G401.6 (cell line): ENCODE data around the gene TAMM41.
"Not testable (repeated sequence)": the region's sequence is repeated elsewhere in the genome, so short reads cannot be mapped to it uniquely, and the experiment has no call there.

ENCODE experiments used
- FAIRE-seq: peaks from 2 replicates; lab custom pipeline; 2012; peaks lifted over from hg19 to GRCh38; lab: Jason Lieb, UNC

Gene TAMM41

GRCh38 chr3:11764931-11765363 lies 81.7 kb downstream of the TAMM41 start:
- FAIRE-seq: no peak

DNA sequence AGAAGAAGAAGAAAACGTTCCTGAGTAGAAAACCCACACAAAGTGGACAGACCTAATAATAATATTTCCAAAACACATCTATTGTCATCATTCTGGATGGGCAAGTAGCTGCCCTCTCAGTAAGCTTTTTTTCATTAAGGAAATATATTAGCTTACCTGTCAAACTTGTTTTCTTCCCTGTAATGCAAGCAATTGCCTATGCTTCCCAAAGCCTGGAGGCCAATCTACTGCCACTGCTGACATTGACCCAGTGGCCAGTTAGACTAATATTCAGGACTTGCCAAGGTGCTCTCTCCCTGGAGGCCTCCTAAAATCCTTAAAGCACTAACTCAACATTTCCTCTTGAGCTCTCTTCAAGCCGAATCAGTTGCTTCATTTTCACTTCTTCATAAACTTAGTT lies 86.7 kb downstream of the TAMM41 start:
- no peak for FAIRE-seq

DNA sequence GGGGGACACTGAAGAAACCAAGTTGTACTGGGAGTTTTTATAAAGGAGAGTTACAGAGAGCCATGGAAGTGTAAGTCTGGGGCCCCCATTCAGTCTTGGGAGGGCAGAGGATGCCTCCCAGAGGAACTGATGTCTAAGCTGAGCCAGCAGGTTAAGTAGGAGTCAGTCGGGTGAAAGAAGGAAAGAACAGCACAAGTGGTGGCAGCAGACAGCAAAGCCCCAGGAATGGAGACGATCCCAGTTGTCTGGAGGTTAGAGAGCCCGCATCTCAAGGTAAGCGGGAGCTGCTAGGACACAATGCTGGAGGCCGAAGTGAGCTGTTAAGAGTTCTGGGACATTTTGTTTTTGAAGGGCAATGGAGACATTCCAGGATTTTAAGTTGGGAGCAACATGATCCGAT lies 88.8 kb downstream of the TAMM41 start:
- no peak for FAIRE-seq

GRCh38 chr3:11757441-11757875 lies 89.2 kb downstream of the TAMM41 start:
- no peak for FAIRE-seq

GRCh38 chr3:11755276-11755675 lies 91.4 kb downstream of the TAMM41 start:
- FAIRE-seq: no peak

DNA sequence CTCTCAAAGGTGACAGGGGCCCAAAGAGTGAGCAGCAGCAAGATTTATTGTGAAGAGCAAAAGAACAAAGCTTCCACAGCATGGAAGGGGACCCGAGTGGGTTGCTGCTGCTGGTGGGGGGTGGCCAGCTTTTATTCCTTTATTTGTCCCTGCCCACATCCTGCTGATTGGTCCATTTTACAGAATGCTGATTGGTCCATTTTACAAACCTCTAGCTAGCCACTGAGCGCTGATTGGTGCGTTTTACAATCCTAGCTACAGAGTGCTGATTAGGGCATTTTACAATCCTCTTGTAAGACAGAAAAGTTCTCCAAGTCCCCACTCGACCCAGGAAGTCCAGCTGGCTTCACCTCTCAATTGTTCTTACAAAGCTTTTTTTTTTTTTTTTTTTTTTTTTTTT lies 94.4 kb downstream of the TAMM41 start:
- not testable (repeated sequence) for FAIRE-seq

DNA sequence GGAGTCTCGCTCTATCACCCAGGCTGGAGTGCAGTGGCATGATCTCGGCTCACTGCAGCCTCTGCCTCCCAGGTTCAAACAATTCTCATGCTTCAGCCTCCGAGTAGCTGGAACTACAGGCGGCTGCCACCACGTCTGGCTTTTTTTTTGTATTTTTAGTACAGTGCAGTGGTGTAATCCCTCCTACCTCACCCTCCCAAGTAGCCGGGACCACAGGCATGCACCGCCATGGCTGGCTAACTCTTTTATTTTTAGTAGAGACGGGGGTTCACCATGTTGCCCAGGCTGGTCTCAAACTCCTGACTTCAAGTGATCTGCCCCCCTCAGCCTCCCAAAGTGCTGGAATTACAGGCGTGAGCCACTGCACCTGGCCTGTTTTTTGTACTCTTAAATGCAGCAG lies 98.4 kb downstream of the TAMM41 start:
- not testable (repeated sequence) for FAIRE-seq
